Parathyroid adenoma (tissue), 2 donors: Measurements from ENCODE around the gene GLDC.

Experiments
- H2AFZ ChIP-seq: fragments of 300-600 bp; sonication (generic); one replicate; pipeline ENCODE4 v1.7.0; 2017; ENCODE audit warnings: antibody characterized with exemption, mild to moderate bottlenecking
- H3K27ac ChIP-seq: fragments of 300-600 bp; sonication (generic); one replicate; pipeline ENCODE4 v1.7.0; 2017
- H3K27me3 ChIP-seq: fragments of 300-600 bp; sonication (generic); one replicate; pipeline ENCODE4 v1.7.0; 2017; ENCODE audit warnings: low read length; ENCODE audit not compliant: control insufficient read depth, insufficient read depth
- H3K36me3 ChIP-seq: fragments of 300-600 bp; sonication (generic); one replicate; pipeline ENCODE4 v1.7.0; 2017; ENCODE audit warnings: low read length; ENCODE audit not compliant: control insufficient read depth, insufficient read depth
- H3K4me1 ChIP-seq: fragments of 300-600 bp; sonication (generic); one replicate; pipeline ENCODE4 v1.7.0; 2017; ENCODE audit warnings: control low read depth
- H3K4me2 ChIP-seq: fragments of 300-600 bp; sonication (generic); one replicate; pipeline ENCODE4 v1.7.0; 2017; ENCODE audit warnings: low read length
- H3K4me3 ChIP-seq: fragments of 300-600 bp; sonication (generic); one replicate; pipeline ENCODE4 v1.7.0; 2017; ENCODE audit warnings: low read depth, low read length
- H3K79me2 ChIP-seq: fragments of 300-600 bp; sonication (generic); one replicate; pipeline ENCODE4 v1.7.0; 2017; ENCODE audit warnings: control low read depth
- H3K9ac ChIP-seq: fragments of 300-600 bp; sonication (generic); one replicate; pipeline ENCODE4 v1.7.0; 2017; ENCODE audit warnings: mild to moderate bottlenecking
- H3K9me3 ChIP-seq: fragments of 300-600 bp; sonication (generic); one replicate; pipeline ENCODE4 v1.7.0; 2017; ENCODE audit warnings: low read length; ENCODE audit not compliant: control insufficient read depth
- TF ChIP-seq, protein P1 (sequence below): fragments of 300-600 bp; sonication (generic); IDR thresholded peaks from one replicate; pipeline ENCODE4 v1.7.0; 2017; ENCODE audit warnings: antibody characterized with exemption, mild to moderate bottlenecking
- donor health status: primary hyperparathyroidism.

The GLDC gene

DNA sequence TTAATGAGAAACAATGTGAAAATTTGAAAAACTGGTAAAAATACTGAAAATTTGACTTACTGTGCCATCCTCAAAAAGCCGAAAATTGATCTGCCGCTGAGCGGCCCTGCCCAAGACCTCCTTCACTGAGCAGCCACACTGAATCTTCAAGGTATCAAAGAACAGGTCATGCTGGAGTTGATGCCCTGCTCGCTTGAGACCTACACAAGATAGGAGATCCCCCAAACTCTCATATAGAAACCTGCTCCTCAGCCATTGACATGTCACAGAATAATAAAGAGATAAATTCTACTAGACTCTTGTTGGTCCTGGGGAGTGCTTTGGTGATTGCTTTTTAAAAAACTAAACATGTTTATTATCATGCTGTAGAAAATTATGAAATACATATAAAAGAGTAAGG, 52.7 kb downstream of the GLDC start:
- no peak overlapping the region for H3K4me3 ChIP-seq

DNA sequence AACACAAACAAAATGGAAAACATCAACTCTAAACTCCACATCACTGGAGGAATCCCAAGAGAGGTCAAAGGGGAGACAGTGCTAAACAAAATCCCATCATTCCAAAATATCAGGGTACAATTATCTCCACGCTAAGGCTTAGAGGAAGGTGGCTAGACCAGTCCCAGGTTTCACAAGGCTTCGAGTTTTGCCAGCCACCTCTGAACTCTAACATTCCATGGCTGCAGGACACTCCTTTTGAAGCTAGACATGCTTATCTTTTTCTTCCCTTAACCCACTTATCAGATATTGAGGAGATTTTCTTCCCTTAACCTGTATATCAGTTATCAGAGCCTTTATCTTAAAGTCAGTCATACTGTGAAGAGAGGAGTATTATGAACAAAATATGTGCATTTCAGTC, 53.3 kb downstream of the GLDC start:
- Histone ChIP-seq H3K36me3 (no peaks in the 10 kb centered on the region), H3K4me2 (no peak overlapping the region), H3K9me3 (no peaks in the 10 kb centered on the region), H3K27ac (no peak overlapping the region), H3K4me3 (no peak overlapping the region), H2AFZ (no peak overlapping the region), H3K79me2 (no peaks in the 10 kb centered on the region), H3K4me1 (no peaks in the 10 kb centered on the region), H3K9ac (no peak overlapping the region), H3K27me3 (no peaks in the 10 kb centered on the region)
- TF ChIP-seq, protein P1, sequence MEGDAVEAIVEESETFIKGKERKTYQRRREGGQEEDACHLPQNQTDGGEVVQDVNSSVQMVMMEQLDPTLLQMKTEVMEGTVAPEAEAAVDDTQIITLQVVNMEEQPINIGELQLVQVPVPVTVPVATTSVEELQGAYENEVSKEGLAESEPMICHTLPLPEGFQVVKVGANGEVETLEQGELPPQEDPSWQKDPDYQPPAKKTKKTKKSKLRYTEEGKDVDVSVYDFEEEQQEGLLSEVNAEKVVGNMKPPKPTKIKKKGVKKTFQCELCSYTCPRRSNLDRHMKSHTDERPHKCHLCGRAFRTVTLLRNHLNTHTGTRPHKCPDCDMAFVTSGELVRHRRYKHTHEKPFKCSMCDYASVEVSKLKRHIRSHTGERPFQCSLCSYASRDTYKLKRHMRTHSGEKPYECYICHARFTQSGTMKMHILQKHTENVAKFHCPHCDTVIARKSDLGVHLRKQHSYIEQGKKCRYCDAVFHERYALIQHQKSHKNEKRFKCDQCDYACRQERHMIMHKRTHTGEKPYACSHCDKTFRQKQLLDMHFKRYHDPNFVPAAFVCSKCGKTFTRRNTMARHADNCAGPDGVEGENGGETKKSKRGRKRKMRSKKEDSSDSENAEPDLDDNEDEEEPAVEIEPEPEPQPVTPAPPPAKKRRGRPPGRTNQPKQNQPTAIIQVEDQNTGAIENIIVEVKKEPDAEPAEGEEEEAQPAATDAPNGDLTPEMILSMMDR: no peak

More for the DNA sequence above, 52.7 kb downstream of the GLDC start:
- Histone ChIP-seq H3K27me3 (no peaks in the 10 kb centered on the region), H3K4me1 (no peaks in the 10 kb centered on the region), H3K27ac (no peak overlapping the region), H3K79me2 (no peaks in the 10 kb centered on the region), H3K9me3 (no peaks in the 10 kb centered on the region), H3K9ac (no peak overlapping the region), H2AFZ (no peak overlapping the region), H3K4me2 (no peak overlapping the region), H3K36me3 (no peaks in the 10 kb centered on the region)
- TF ChIP-seq, protein P1: no peak

DNA sequence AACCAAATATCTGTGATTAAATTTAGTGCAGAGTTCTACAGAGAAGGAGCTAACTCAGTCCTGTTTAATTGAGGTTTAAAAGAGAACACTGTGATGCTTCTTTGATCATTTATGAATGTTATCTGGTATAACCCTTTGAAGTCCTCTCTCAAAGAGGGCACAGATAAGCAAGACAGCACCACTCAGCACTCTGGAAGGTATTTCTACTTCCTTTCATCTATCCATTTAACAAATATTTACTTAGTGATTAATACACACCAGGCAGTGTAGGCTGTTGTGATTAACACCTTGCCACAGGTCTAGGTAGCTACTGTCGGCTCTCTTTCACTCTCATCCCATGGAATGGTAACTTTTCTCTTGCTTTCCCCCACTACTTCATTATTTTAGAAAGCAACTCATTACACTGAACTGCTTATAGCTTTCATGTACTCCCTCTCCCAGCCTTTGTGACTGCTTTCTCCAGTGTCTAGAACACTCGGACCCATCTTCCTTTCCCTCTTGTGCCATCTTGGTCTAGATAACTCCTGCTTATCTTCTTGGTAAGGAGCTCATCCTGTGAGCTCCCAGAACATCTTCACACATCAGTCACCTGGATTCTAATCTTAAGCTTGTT, 54.7 kb downstream of the GLDC start:
- Histone ChIP-seq H2AFZ (no peak overlapping the region), H3K9ac (no peak overlapping the region), H3K4me3 (no peak overlapping the region), H3K4me2 (no peak overlapping the region), H3K79me2 (no peaks in the 10 kb centered on the region), H3K4me1 (no peaks in the 10 kb centered on the region), H3K9me3 (no peaks in the 10 kb centered on the region), H3K36me3 (no peaks in the 10 kb centered on the region), H3K27me3 (no peaks in the 10 kb centered on the region), H3K27ac (no peak overlapping the region)
- TF ChIP-seq, protein P1: no peak

GRCh38 chr9:6590334-6590733, 55.2 kb downstream of the GLDC start:
- H3K9ac ChIP-seq: no peak overlapping the region
- no peaks in the 10 kb centered on the region for H3K79me2 ChIP-seq
- no peak overlapping the region for H3K27ac ChIP-seq
- no peaks in the 10 kb centered on the region for H3K27me3 ChIP-seq
- H3K4me2 ChIP-seq: no peak overlapping the region
- no peak overlapping the region for H2AFZ ChIP-seq
- H3K9me3 ChIP-seq: no peaks in the 10 kb centered on the region
- H3K4me1 ChIP-seq: no peaks in the 10 kb centered on the region
- H3K36me3 ChIP-seq: no peaks in the 10 kb centered on the region
- TF ChIP-seq, protein P1: no peak
- H3K4me3 ChIP-seq: no peak overlapping the region
